Stimulated activated CD8-positive, alpha-beta memory T cell treated with anti-CD3 and anti-CD28 coated beads, Interleukin-7, amount 100 ng/mL, for 48 hours (primary cell): ENCODE results near the gene UHMK1.

Experiments used
- DNase-seq, 2 donors: peaks; one replicate each; pipeline ENCODE4 v3.0.0-alpha.2; 2020; ENCODE audit warnings: low read depth in 1 of 2; ENCODE audit errors: extremely low read depth in 1 of 2

Gene UHMK1

GRCh38 chr1:162527314-162527713, 29.7 kb downstream of the UHMK1 start:
- DNase-seq, result no peak

- DNase-seq, result no peak
Measured at GRCh38 chr1:162530307-162530987, 32.8 kb downstream of the UHMK1 start.

- DNase-seq, result no peak
Measured at GRCh38 chr1:162530988-162531319, 33.3 kb downstream of the UHMK1 start.

- DNase-seq, result no peak
Measured at GRCh38 chr1:162535501-162535900, 37.9 kb downstream of the UHMK1 start.

- no peak for DNase-seq
Measured at GRCh38 chr1:162536511-162536910, 38.9 kb downstream of the UHMK1 start.

- no peak for DNase-seq
Measured at GRCh38 chr1:162537216-162537615, 39.6 kb downstream of the UHMK1 start.

- DNase-seq, result no peak
Measured at GRCh38 chr1:162538815-162539431, 41.3 kb downstream of the UHMK1 start.

- no peak for DNase-seq
Measured at GRCh38 chr1:162541619-162542141, 44.1 kb downstream of the UHMK1 start.

GRCh38 chr1:162543228-162543627, 45.6 kb downstream of the UHMK1 start:
- no peak for DNase-seq

GRCh38 chr1:162548170-162548569, 50.6 kb downstream of the UHMK1 start:
- no peak for DNase-seq

GRCh38 chr1:162549001-162549400, 51.4 kb downstream of the UHMK1 start:
- no peak for DNase-seq

GRCh38 chr1:162550925-162551324, 53.3 kb downstream of the UHMK1 start:
- no peak for DNase-seq

- no peak for DNase-seq
Measured at GRCh38 chr1:162551969-162552683, 54.5 kb downstream of the UHMK1 start.

GRCh38 chr1:162552684-162553252, 55.1 kb downstream of the UHMK1 start:
- no peak for DNase-seq

- DNase-seq, result no peak
Measured at GRCh38 chr1:162554258-162554657, 56.6 kb downstream of the UHMK1 start.

- DNase-seq, result no peak
Measured at GRCh38 chr1:162557536-162557935, 59.9 kb downstream of the UHMK1 start.

- DNase-seq, result no peak
Measured at GRCh38 chr1:162560303-162561036, 62.9 kb downstream of the UHMK1 start.

GRCh38 chr1:162561037-162561615, 63.5 kb downstream of the UHMK1 start:
- peak; percentile 97 for DNase-seq

GRCh38 chr1:162561616-162562469, 64.2 kb downstream of the UHMK1 start, which contains the start of gene UAP1:
UAP1 (plus strand) TSS chr1:162561722; CDS start chr1:162566069, 4,347 bp downstream.
- no peak for DNase-seq

GRCh38 chr1:162562470-162562828, 64.8 kb downstream of the UHMK1 start:
- DNase-seq, result no peak
